K562 (cell line): Measurements from ENCODE around the gene CYB561A3. TPM values are rescaled to one million over a fixed set of nuclear protein-coding genes. Genes with fewer than 3 reads are reported as not detected.

Experiments used
- CBX5 ChIP-seq: IDR thresholded peaks from 2 replicates; pipeline ENCODE4 v1.6.1; 2014; ENCODE audit warnings: low read depth, borderline replicate concordance
- COPS2 ChIP-seq: fragments of 450-650 bp; conservative IDR thresholded peaks from 2 replicates; pipeline ENCODE4 v1.6.1; 2016; ENCODE audit warnings: mild to moderate bottlenecking, moderate library complexity
- E2F8 ChIP-seq: fragments of 450-650 bp; IDR thresholded peaks from 2 replicates; pipeline ENCODE4 v1.7.1; 2018; ENCODE audit warnings: mild to moderate bottlenecking, low read depth; ENCODE audit not compliant: partially characterized antibody
- ELF1 ChIP-seq: fragments of 200-800 bp; sonication (Bioruptor generic); IDR thresholded peaks from 2 replicates; pipeline ENCODE4 v1.6.1; 2016; ENCODE audit warnings: missing genetic modification characterization, missing compliant biosample characterization
- HCFC1 ChIP-seq: IDR thresholded peaks from 2 replicates; pipeline ENCODE4 v1.6.1; 2012; ENCODE audit warnings: low read depth, low read length, improper control_type of control experiment
- HDAC2 ChIP-seq: fragments of 450-650 bp; IDR thresholded peaks from 2 replicates; pipeline ENCODE4 v1.6.1; 2016; ENCODE audit warnings: mild to moderate bottlenecking
- OTX1 ChIP-seq: fragments of 450-650 bp; formaldehyde crosslinking; IDR thresholded peaks from 2 replicates; pipeline ENCODE4 v1.4.0; 2022; ENCODE audit warnings: mild to moderate bottlenecking
- PHF8 ChIP-seq: fragments of 200-600 bp; sonication (generic); IDR thresholded peaks from 2 replicates; pipeline ENCODE4 v1.6.1; 2012; ENCODE audit warnings: mixed run types, mild to moderate bottlenecking, inconsistent platforms, low read length, moderate library complexity, borderline replicate concordance
- POLR2AphosphoS2 ChIP-seq: IDR thresholded peaks from 2 replicates; pipeline ENCODE4 v1.6.1; 2012; ENCODE audit warnings: low read length, improper control_type of control experiment
- RBFOX2 ChIP-seq: fragments of 200-400 bp; formaldehyde crosslinking; IDR thresholded peaks from 2 replicates; pipeline ENCODE4 v1.6.1; 2017; ENCODE audit warnings: low read depth, mild to moderate bottlenecking, low read length, moderate library complexity
- SAP30 ChIP-seq: fragments of 200-600 bp; sonication (generic); IDR thresholded peaks from 2 replicates; pipeline ENCODE4 v1.6.1; 2012; ENCODE audit warnings: borderline replicate concordance, low read depth, mild to moderate bottlenecking, moderate library complexity, low read length, control low read depth, inconsistent platforms; ENCODE audit not compliant: insufficient read depth, poor library complexity, severe bottlenecking
- SIN3A ChIP-seq, 2 experiments: fragments of 150-350 bp in 1 of 2; IDR thresholded peaks; 2 replicates each; pipeline ENCODE4 v1.6.1; 2011 to 2016; ENCODE audit warnings: borderline replicate concordance in 2 of 2, low read depth in 2 of 2, low read length in 2 of 2, mild to moderate bottlenecking in 2 of 2, moderate library complexity in 2 of 2; ENCODE audit not compliant: control insufficient read depth in 1 of 2
- ZFP91 ChIP-seq: sonication (generic); formaldehyde crosslinking; IDR thresholded peaks from 2 replicates; pipeline ENCODE4 v1.8.0; 2022; ENCODE audit warnings: mild to moderate bottlenecking, missing genetic modification reagents
- ZMIZ1 ChIP-seq, 2 experiments: fragments of 150-350 bp in 1 of 2; IDR thresholded peaks; 2 replicates each; pipeline ENCODE4 v1.6.1; 2012 to 2016; ENCODE audit warnings: low read depth in 2 of 2, low read length in 2 of 2, mild to moderate bottlenecking in 1 of 2, moderate library complexity in 1 of 2
- ZNF644 ChIP-seq: fragments of 200-800 bp; sonication (Bioruptor generic); IDR thresholded peaks from 2 replicates; pipeline ENCODE4 v1.6.1; 2016; ENCODE audit warnings: low read depth, missing genetic modification characterization, missing compliant biosample characterization
- polyA plus RNA-seq, 8 experiments: library from polyadenylated mRNA; depleted of rRNA in 4 of 8; stranded (reverse) in 5 of 8; unstranded in 3 of 8; fragments of >200 nt; fragmentation: Nextera tagmentation in 2 of 8; fragmentation: Illumina TruSeq in 1 of 8; extraction: Ambion mirVana in 2 of 8; extraction: Trizol in 1 of 8; gene quantifications; 2 replicates each; pipeline versions ENCODE4 v1.2.1 to v1.2.3, GENCODE V29; 2011 to 2014; ENCODE audit warnings: inconsistent platforms in 1 of 8, missing spikeins in 1 of 8
- total RNA-seq, 7 experiments: library from RNA; depleted of rRNA in 6 of 7; stranded (reverse); fragments of >200 nt in 6 of 7; fragmentation: Illumina TruSeq in 2 of 7; extraction: Trizol in 2 of 7; gene quantifications; 2 replicates each; pipeline versions ENCODE4 v1.2.1 to v1.2.3, GENCODE V29; 2011 to 2021; ENCODE audit warnings: low replicate concordance in 1 of 7
- TF ChIP-seq, protein P1 (sequence below): fragments of 450-650 bp; formaldehyde crosslinking; IDR thresholded peaks from 2 replicates; pipeline ENCODE4 v1.4.0; 2022; ENCODE audit warnings: missing genetic modification characterization

CYB561A3 gene
- total and polyA plus RNA-seq, 9 of the 15 experiments (the other 6 are each of a cell fraction or from before 2014, with no cell fraction given) = 29.2 to 78.9 (median 37.9) TPM

DNA sequence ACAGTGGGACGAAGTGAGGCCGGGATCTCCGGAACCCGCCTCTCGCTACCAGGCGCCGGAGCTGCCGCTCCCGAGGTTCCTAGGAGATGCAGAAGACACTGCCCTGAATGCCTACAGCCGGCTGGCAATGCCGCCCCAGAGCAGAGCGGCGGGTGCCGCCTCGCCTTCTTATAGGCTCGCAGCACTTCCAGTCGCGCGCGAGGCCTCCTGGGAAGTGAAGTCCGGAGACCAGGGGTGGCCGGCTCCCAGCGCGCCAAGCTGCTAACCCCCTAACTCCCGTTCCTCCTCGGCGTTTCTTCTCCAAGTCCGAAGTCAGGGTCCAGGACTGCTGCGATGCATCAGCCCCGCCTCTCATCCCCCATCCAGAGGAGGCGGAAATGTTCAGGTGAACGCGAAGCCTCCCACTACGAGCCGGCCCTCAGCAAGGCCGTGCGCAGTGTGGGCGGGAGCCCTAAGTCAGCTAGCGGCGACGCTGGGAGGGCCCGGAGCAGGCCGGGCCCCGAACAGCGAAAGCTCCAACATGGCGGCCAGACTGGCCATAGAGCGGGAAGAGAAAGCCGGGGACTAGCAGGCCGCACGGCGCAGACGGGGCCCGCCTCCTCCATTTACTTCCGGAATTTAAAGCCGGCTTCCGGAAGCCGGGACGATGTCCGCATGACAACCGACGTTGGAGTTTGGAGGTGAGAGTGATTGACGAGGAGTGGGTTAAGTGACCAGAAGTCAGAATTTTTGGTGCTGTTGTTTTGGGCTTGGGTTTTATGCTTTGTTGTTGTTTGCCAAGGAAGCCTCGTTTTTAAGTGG is at the start of gene CYB561A3, which contains the start of gene TMEM138 (continued):
- TF ChIP-seq ZNF644 (no peak), CBX5 (no peak), HCFC1 (peak; percentile 73), ELF1 (tag) (peak; percentile 95), RBFOX2 (peak; percentile 97), E2F8 (peak; percentile 83), ZFP91 (no peak), COPS2 (no peak), PHF8 (peak; percentile 99), OTX1 (CRISPR knock-in tag) (peak; percentile 82; the same call in 1 of the 2 replicates), HDAC2 (peak; percentile 58; the same call in 1 of the 2 replicates), ZMIZ1 (IDR thresholded peaks at IDR 0.05; ENCODE audit: low read depth in 2 of 2, low read length in 2 of 2) (peak in 1 of 2 experiments; percentile 12; a peak in 1 of 4 replicates), SAP30 (peak; percentile 88), POLR2AphosphoS2 (no peak), SIN3A (IDR thresholded peaks at IDR 0.05; ENCODE audit: borderline replicate concordance in 2 of 2, control insufficient read depth in 1 of 2, low read depth in 2 of 2, low read length in 2 of 2) (peak; percentile 85 to 89; a peak in 3 of 4 replicates)
- TF ChIP-seq, protein P1, sequence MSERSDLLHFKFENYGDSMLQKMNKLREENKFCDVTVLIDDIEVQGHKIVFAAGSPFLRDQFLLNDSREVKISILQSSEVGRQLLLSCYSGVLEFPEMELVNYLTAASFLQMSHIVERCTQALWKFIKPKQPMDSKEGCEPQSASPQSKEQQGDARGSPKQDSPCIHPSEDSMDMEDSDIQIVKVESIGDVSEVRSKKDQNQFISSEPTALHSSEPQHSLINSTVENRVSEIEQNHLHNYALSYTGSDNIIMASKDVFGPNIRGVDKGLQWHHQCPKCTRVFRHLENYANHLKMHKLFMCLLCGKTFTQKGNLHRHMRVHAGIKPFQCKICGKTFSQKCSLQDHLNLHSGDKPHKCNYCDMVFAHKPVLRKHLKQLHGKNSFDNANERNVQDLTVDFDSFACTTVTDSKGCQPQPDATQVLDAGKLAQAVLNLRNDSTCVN (CRISPR knock-in tag) = peak; percentile 82
